ENCODE results near the gene PXMP2. TPM values are rescaled to one million over a fixed set of nuclear protein-coding genes. Genes with fewer than 3 reads are reported as not detected.

The PXMP2 gene
- total RNA-seq, 1 experiment from 2014 or later: 52.6 TPM

GRCh38 chr12:132708150-132708549 is 20.8 kb downstream of the PXMP2 start:
- CTCF ChIA-PET: no interaction called here
- POLR2A ChIA-PET (ENCODE audit: low non-redundant PET): no interaction called here
- TF ChIP-seq CTCF (conservative IDR thresholded peaks at IDR 0.05; ENCODE audit: low read depth, low read length) (no peak), EZH2 (IDR thresholded peaks at IDR 0.05; ENCODE audit: borderline replicate concordance, low read depth, low read length, poor library complexity, severe bottlenecking) (no peak)
- BruUV-seq (replicated peaks): no TSS peak
- Histone ChIP-seq H3K36me3 (ENCODE audit: insufficient read depth, low read length, poor library complexity, severe bottlenecking) (peaks cover 5% of the 10 kb centered on the region), H3K4me1 (ENCODE audit: insufficient read depth, low read length, poor library complexity, severe bottlenecking) (no peaks in the 10 kb centered on the region), H3K27me3 (replicated peaks; ENCODE audit: insufficient read depth, low read depth, low read length, poor library complexity) (no peaks in the 10 kb centered on the region), H3K27ac (ENCODE audit: low read depth, low read length, poor library complexity, severe bottlenecking) (peak overlapping the region; percentile 40), H3K4me3 (ENCODE audit: low read depth, low read length, poor library complexity, severe bottlenecking) (no peak overlapping the region), H3K9me3 (ENCODE audit: low read depth, low read length, poor library complexity, severe bottlenecking) (no peaks in the 10 kb centered on the region)
- DNase-seq (ENCODE audit: low spot score): no peak
- intact Hi-C loops (cut with micrococcal nuclease; ENCODE audit: unreplicated experiment): no loop called here

GRCh38 chr12:132710043-132710404 is 22.6 kb downstream of the PXMP2 start:
- no peaks in the 10 kb centered on the region for H3K4me1 ChIP-seq (ENCODE audit: insufficient read depth, low read length, poor library complexity, severe bottlenecking)
- TF ChIP-seq CTCF (conservative IDR thresholded peaks at IDR 0.05; ENCODE audit: low read depth, low read length): no peak
- no peak for TF ChIP-seq EZH2 (IDR thresholded peaks at IDR 0.05; ENCODE audit: borderline replicate concordance, low read depth, low read length, poor library complexity, severe bottlenecking)
- H3K27ac ChIP-seq (ENCODE audit: low read depth, low read length, poor library complexity, severe bottlenecking): peak overlapping the region; percentile 87
- CTCF ChIA-PET: interaction anchor here (0.6 kb wide), 1 partner anchor 387 kb away, joined by 3 read pairs; no protein-coding TSS in a partner anchor
- no peak for DNase-seq (ENCODE audit: low spot score)
- peak overlapping the region; percentile 96 for H3K4me3 ChIP-seq (ENCODE audit: low read depth, low read length, poor library complexity, severe bottlenecking)
- no peaks in the 10 kb centered on the region for H3K9me3 ChIP-seq (ENCODE audit: low read depth, low read length, poor library complexity, severe bottlenecking)
- H3K36me3 ChIP-seq (ENCODE audit: insufficient read depth, low read length, poor library complexity, severe bottlenecking): peaks cover 9% of the 10 kb centered on the region
- intact Hi-C loops (cut with micrococcal nuclease; ENCODE audit: unreplicated experiment): no loop called here
- no peaks in the 10 kb centered on the region for H3K27me3 ChIP-seq (replicated peaks; ENCODE audit: insufficient read depth, low read depth, low read length, poor library complexity)
- TSS peak; percentile 60 for BruUV-seq (replicated peaks)
- POLR2A ChIA-PET (ENCODE audit: low non-redundant PET): no interaction called here

- POLR2A ChIA-PET (ENCODE audit: low non-redundant PET): no interaction called here
These were observed 23.2 kb downstream of the PXMP2 start, which contains the start of gene PGAM5 for GRCh38 chr12:132710405-132711079. PGAM5 (plus strand) TSS chr12:132710842; CDS start chr12:132710877, 35 bp downstream.

More at GRCh38 chr12:132710405-132711079, 23.2 kb downstream of the PXMP2 start, which contains the start of gene PGAM5:
- peaks cover 11% of the 10 kb centered on the region for H3K36me3 ChIP-seq (ENCODE audit: insufficient read depth, low read length, poor library complexity, severe bottlenecking)
- peak within 1 kb of the TSS; percentile 87 for H3K27ac ChIP-seq (ENCODE audit: low read depth, low read length, poor library complexity, severe bottlenecking)
- H3K4me3 ChIP-seq (ENCODE audit: low read depth, low read length, poor library complexity, severe bottlenecking): peak within 1 kb of the TSS; percentile 96
- no peaks in the 10 kb centered on the region for H3K9me3 ChIP-seq (ENCODE audit: low read depth, low read length, poor library complexity, severe bottlenecking)
- peak; percentile 92 for DNase-seq (ENCODE audit: low spot score)
- TF ChIP-seq CTCF (conservative IDR thresholded peaks at IDR 0.05; ENCODE audit: low read depth, low read length) (no peak), EZH2 (IDR thresholded peaks at IDR 0.05; ENCODE audit: borderline replicate concordance, low read depth, low read length, poor library complexity, severe bottlenecking) (no peak)
- BruUV-seq (replicated peaks): no TSS peak
- intact Hi-C loops (cut with micrococcal nuclease; ENCODE audit: unreplicated experiment): no loop called here
- CTCF ChIA-PET: interaction anchor here (0.6 kb wide), 1 partner anchor 387 kb away, joined by 3 read pairs; no protein-coding TSS in a partner anchor
- H3K4me1 ChIP-seq (ENCODE audit: insufficient read depth, low read length, poor library complexity, severe bottlenecking): no peaks in the 10 kb centered on the region
- no peaks in the 10 kb centered on the region for H3K27me3 ChIP-seq (replicated peaks; ENCODE audit: insufficient read depth, low read depth, low read length, poor library complexity)
